SIG-M5 treated with dmso at 0.1 percent for 504 hours (cell line): Measurements from ENCODE around the gene CFAP100.

ENCODE experiments used
- DNase-seq: peaks from one replicate; lab custom pipeline; 2025; ENCODE audit not compliant: unreplicated experiment; lab: John Stamatoyannopoulos, UW

The CFAP100 gene

DNA sequence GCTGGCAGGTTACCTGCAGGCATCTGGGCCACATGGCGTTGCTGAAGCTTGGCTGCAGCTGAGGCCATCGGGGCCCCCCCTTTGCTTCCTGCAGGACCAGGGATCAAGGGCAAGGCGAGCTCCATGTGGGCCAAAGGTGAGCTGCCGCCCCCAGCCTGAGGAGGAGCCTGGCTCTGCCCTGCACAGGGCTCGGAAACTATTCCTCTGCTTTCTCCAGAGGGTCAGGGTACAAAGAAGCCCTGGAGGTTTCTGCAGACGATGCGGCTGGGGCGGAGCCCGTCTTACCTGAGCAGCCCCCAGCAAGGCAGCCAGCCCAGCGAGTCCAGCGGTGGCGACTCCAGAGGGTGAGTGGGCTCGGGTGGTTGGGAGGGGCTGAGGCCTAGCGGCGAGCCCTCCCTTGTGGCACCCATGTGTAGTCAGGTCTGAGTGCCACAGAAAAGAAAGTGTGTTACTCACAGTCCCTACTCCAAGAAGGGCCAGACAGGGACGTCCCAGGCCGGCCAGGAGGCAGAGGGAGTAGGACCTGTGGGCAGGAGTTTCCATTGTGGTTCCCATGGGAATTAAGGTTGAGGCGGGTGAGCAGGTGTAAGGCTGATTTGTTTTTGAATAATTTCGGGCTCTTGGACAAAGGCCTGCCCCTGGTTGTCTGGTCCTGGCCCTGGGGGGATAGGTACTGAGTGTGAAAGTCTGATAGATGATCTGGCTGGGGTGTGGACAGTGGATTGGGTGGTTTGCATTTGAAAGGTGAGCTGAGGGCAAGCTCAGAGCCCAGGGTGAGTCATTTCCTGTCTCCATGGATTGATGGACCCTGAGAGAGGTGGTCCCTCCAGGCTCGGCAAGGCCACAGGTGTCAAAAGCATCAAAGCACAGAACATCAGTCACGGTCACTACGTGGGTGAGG lies 25.4 kb downstream of the CFAP100 start:
- no peak for DNase-seq

DNA sequence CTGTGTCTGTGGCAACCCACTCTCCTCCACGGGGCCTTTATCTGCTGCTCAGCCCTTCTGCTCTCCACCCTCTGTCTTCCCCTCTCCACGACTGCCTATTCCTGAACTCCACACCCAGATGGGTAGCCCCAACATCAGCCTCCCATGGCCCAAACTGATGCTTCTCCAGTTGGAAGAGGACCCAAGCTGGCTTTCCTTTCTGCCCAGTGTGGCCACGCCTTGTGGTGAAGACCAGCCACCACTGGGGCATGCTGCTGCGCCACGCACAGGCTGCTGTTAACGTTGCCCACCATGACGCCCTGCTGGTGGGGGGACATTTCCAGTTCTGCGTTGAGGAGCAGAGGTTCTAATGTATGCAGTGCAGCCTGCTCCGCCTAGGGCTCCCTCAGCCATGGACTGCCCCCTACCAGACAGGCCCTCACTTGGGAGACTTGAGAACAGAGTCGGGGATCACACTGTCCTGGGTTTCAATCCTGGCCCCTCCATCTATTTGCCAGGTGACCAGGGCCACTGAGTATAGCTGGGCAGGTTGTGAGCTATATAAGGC lies 26.9 kb downstream of the CFAP100 start:
- no peak for DNase-seq

DNA sequence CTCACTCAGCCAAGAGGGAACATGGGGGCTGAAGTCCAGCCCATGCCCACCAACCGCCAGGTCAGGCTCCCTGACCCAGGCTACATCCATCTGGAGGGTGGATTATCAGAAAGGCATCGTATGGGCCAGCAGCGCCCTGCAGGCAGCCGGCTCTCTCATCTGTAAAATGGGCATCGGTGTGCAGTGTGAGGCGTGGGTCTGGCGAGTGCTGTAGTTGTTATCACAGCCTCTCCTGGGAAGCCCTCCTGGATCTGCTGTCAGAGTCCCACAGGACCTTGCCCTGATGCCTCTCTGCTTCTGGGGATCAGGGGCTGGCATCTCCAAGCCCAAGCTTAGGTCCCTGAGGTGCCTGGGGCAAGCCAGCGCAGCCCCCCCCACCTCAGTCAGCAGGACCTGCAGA lies 27.4 kb downstream of the CFAP100 start:
- no peak for DNase-seq

GRCh38 chr3:126422571-126423091 lies 27.9 kb downstream of the CFAP100 start:
- no peak for DNase-seq

DNA sequence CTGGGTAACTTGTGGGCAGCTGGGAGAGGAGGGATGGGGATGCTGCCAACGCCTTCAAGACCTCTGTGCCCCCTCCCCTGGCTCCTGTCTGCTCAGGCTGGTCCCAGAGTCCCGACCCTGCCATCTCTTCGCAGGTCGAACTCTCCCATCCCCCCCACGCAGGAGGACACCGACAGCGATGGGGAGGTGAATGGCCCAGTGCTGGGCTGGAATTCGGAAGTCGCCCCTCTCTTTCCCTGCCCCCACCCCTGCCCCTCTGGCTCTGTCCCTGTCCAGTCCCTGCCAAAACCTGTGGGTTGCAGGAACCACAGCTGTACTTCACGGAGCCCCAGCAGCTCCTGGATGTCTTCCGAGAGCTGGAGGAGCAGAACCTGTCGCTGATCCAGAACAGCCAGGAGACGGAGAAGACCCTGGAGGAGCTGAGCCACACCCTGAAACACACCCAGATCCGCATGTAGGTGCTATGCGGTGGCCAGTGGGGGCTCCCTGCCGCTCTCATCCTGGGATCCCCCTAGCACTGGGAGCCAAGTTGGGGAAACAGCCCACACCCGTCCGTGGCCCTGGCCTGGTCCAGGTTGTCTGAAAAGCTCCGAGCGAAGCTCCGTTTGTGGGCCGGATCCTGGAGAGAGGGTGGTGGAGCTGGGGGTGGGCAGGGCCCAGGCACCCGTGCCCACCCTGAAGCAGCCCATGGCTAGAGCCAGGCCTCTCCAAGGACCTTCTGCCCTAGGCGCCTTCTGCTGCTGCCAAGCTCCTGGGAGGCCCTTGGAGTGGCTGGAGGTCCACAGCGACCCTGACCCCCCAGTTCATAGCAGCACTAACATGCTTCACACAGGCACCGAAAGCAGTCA lies 28.7 kb downstream of the CFAP100 start:
- no peak for DNase-seq

GRCh38 chr3:126424039-126424717 lies 29.5 kb downstream of the CFAP100 start:
- no peak for DNase-seq

GRCh38 chr3:126424751-126425150 lies 30.0 kb downstream of the CFAP100 start:
- DNase-seq: no peak

GRCh38 chr3:126431103-126431534 lies 36.4 kb downstream of the CFAP100 start:
- DNase-seq: no peak

- DNase-seq: no peak
Measured at GRCh38 chr3:126432361-126433104, 37.8 kb downstream of the CFAP100 start.

GRCh38 chr3:126433105-126433430 lies 38.4 kb downstream of the CFAP100 start:
- DNase-seq: no peak

DNA sequence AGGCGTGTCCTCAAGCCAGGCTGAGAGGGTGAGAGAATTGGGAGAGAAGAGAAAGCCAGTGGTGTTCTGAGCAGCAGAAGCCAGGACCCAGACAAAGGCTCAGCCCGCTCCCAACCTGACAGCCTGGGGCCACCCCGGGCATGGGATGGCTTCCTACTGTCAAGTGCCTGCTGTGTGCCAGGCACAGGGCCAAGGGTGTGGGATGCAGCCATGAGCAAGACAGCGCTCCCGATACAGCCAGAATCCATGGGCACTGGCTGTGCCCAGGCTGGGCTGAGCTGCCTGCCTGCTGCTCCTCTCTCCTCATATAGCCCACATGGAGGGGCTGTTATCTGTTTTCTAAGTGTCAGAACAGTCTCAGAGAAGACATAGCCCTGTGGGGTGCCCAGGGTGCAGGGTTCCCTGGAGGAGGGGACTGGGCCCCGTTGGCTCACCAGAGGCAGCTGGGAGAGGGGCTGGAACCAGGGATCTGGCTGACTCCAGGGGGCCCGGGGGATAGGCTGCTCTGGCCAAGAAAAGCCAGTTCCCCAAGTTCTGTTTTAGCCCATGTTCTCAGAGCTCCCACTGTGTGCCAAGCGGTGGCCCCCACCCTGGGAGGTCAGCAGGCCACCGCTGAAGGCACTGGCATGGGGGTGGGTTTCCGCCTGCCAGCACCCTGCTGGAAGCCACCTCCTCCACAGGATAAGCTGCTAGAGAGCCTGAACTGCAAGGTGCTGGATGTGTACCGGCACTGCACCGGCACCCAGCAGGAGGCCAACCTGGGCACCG lies 39.0 kb downstream of the CFAP100 start:
- no peak for DNase-seq

DNA sequence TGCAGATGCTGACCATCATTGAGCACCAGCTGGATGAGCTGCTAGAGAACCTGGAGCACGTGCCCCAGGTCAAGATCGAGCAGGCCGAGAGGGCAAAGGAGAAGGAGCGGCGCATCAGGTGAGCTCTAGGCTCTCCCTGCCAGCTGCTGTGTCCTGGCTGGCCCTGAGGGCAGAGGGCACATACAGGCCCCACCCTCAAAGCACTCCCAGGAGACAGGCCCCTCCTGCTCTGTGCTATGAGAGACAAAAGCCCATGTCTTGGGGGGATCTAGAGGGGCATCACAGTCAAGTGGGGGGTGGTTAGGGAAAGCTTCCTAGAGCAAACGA lies 39.5 kb downstream of the CFAP100 start:
- no peak for DNase-seq

GRCh38 chr3:126434931-126435411 lies 40.3 kb downstream of the CFAP100 start:
- no peak for DNase-seq

GRCh38 chr3:126435456-126436315 lies 41.0 kb downstream of the CFAP100 start:
- DNase-seq: no peak

GRCh38 chr3:126436826-126437717 lies 42.4 kb downstream of the CFAP100 start:
- DNase-seq: no peak

DNA sequence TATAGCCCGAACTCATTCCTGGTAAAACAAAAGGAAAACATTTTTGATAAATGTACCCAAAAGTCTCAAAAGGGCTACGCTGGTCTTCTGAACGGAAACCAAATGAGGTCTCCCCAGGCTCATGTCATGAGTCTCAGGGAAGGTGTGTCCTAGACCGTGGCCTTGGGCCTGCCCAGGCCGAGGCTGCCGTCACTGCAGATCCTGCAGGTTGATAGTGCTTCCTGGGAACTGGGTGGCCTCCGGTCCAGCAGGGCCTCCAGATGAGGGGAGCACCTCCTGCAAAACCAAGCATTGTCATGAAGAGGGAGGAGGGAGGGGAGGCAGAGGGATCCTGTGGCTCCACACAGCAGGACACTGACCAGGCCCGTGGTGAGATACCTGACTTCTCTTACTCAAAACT lies 43.5 kb downstream of the CFAP100 start:
- no peak for DNase-seq

- DNase-seq: no peak
Measured at GRCh38 chr3:126438746-126439145, 44.0 kb downstream of the CFAP100 start.
